Measurements from ENCODE around the gene ACSM4. TPM values are rescaled to one million over a fixed set of nuclear protein-coding genes. Genes with fewer than 3 reads are reported as not detected.

Gene ACSM4
- total and polyA plus RNA-seq, 2 of the 8 experiments (the other 6 are each of a cell fraction or from before 2014, with no cell fraction given), result not detected

GRCh38 chr12:7354529-7354928 is 50.7 kb downstream of the ACSM4 start (continued):
- TF ChIP-seq MAFK (IDR thresholded peaks at IDR 0.05; ENCODE audit: low read depth, low read length) (no peak), JUN (IDR thresholded peaks at IDR 0.05; ENCODE audit: low read depth, low read length) (no peak), TEAD4 (IDR thresholded peaks at IDR 0.05; ENCODE audit: low read depth, low read length) (no peak), CBX5 (IDR thresholded peaks at IDR 0.05; ENCODE audit: low read depth, low read length) (no peak)

Measured in H1 (cell line).